H1 (cell line): ENCODE measurements around the gene NAPA. TPM values are rescaled to one million over a fixed set of nuclear protein-coding genes. Genes with fewer than 3 reads are reported as not detected.

Experiments used
- BCL11A ChIP-seq, 2 experiments: IDR thresholded peaks; one replicate each; pipeline ENCODE4 v1.6.1; 2011; ENCODE audit warnings: low read depth in 2 of 2, low read length in 2 of 2, mild to moderate bottlenecking in 2 of 2
- CTCF ChIP-seq, 3 experiments: IDR thresholded peaks; 1 replicate in 2 of 3; 2 replicates in 1 of 3; pipeline versions ENCODE4 v1.5.1 to v1.6.1; 2011; ENCODE audit warnings: low read length in 3 of 3, mild to moderate bottlenecking in 3 of 3, inconsistent platforms in 2 of 3, low read depth in 1 of 3, moderate library complexity in 1 of 3; ENCODE audit not compliant: insufficient read depth in 1 of 3; ENCODE audit errors: control extremely low read depth in 1 of 3
- EZH2 ChIP-seq: fragments of 200-600 bp; sonication (generic); IDR thresholded peaks from 2 replicates; pipeline ENCODE4 v1.7.1; 2012; ENCODE audit warnings: low read depth, mild to moderate bottlenecking, moderate library complexity, low read length, inconsistent platforms; ENCODE audit not compliant: severe bottlenecking
- HDAC2 ChIP-seq, 2 experiments: fragments of 300-600 bp in 1 of 2; sonication (generic) in 1 of 2; IDR thresholded peaks; 2 replicates each; pipeline ENCODE4 v1.6.1; 2011 to 2012; ENCODE audit warnings: low read depth in 2 of 2, low read length in 2 of 2, mild to moderate bottlenecking in 2 of 2, moderate library complexity in 2 of 2, borderline replicate concordance in 1 of 2, inconsistent platforms in 1 of 2
- MAFK ChIP-seq: IDR thresholded peaks from 2 replicates; pipeline ENCODE4 v1.6.1; 2012; ENCODE audit warnings: low read depth, mild to moderate bottlenecking, improper control_type of control experiment, low read length
- MAX ChIP-seq: IDR thresholded peaks from 2 replicates; pipeline ENCODE4 v1.6.1; 2012; ENCODE audit warnings: inconsistent platforms
- POLR2A ChIP-seq, 2 experiments: IDR thresholded peaks; 1 replicate in 1 of 2; 2 replicates in 1 of 2; pipeline ENCODE4 v1.6.1; 2011; ENCODE audit warnings: low read depth in 2 of 2, low read length in 2 of 2, mild to moderate bottlenecking in 2 of 2; ENCODE audit errors: control extremely low read depth in 1 of 2
- USF2 ChIP-seq: IDR thresholded peaks from 2 replicates; pipeline ENCODE4 v1.6.1; 2011; ENCODE audit warnings: low read length, improper control_type of control experiment
- polyA plus RNA-seq, 7 experiments: library from polyadenylated mRNA; depleted of rRNA in 3 of 7; stranded (reverse) in 5 of 7; unstranded in 2 of 7; fragments of >200 nt in 5 of 7; fragments of 200-250 nt in 2 of 7; gene quantifications; 1 replicate in 5 of 7; 2 replicates in 1 of 7; 4 replicates in 1 of 7; pipeline versions ENCODE4 v1.2.1 to v1.2.3, GENCODE V29; 2011 to 2013; ENCODE audit warnings: missing spikeins in 2 of 7, mixed read lengths in 2 of 7
- total RNA-seq: library from RNA; stranded (reverse); fragmentation: NEBNext Ultra II Directional; extraction: Animal tissue kit (Norgen Biotek cat#: 25700); gene quantifications from 2 replicates; pipeline ENCODE4 v1.2.1, GENCODE V29; 2021

NAPA gene
- total and polyA plus RNA-seq, 2 of the 8 experiments (the other 6 are each of a cell fraction or from before 2014, with no cell fraction given), result 58.5 to 78.2 TPM

- TF ChIP-seq USF2 (no peak), EZH2 (no peak), CTCF (IDR thresholded peaks at IDR 0.05; ENCODE audit: control extremely low read depth in 1 of 3, insufficient read depth in 1 of 3, low read depth in 1 of 3, low read length in 3 of 3) (no peak), MAFK (no peak), POLR2A (IDR thresholded peaks at IDR 0.05; ENCODE audit: control extremely low read depth in 1 of 2, low read depth in 2 of 2, low read length in 2 of 2) (no peak), MAX (no peak), HDAC2 (IDR thresholded peaks at IDR 0.05; ENCODE audit: borderline replicate concordance in 1 of 2, low read depth in 2 of 2, low read length in 2 of 2) (no peak), BCL11A (IDR thresholded peaks at IDR 0.05; ENCODE audit: low read depth in 2 of 2, low read length in 2 of 2) (no peak)
Observed at GRCh38 chr19:47507012-47507411, 7.9 kb downstream of the NAPA start (continued).
